HL-60 (cell line): ENCODE data around the gene ARHGAP33.
A peak's percentile ranks its signal among the peaks of the same experiment; 100 is the strongest.

ENCODE experiments used
- DNase-seq, 2 experiments: peaks; one replicate each; pipeline ENCODE4 v3.0.0-alpha.2; 2010 to 2020; ENCODE audit warnings: low read depth in 1 of 2, low spot score in 1 of 2
- H3K27ac ChIP-seq: fragments of 250-450 bp; sonication (Bioruptor Pico); replicated peaks from 2 replicates; pipeline ENCODE4 v1.5.1; 2020; ENCODE audit warnings: mild to moderate bottlenecking, moderate library complexity
- H3K27me3 ChIP-seq: fragments of 250-450 bp; sonication (Bioruptor Pico); 2 replicates; pipeline ENCODE4 v1.5.1; 2021; ENCODE audit warnings: mild to moderate bottlenecking, moderate library complexity; ENCODE audit not compliant: insufficient read depth, poor library complexity, severe bottlenecking
- H3K4me3 ChIP-seq: replicated peaks from 2 replicates; pipeline ENCODE4 v1.5.1; 2011; ENCODE audit warnings: mild to moderate bottlenecking, control low read depth, low read length; ENCODE audit not compliant: insufficient read depth
- GABPA ChIP-seq: IDR thresholded peaks from 2 replicates; pipeline ENCODE4 v1.6.1; 2012; ENCODE audit warnings: low read depth
- POLR2AphosphoS5 ChIP-seq: IDR thresholded peaks from 2 replicates; pipeline ENCODE4 v1.6.1; 2012; ENCODE audit warnings: low read depth
- SPI1 ChIP-seq: IDR thresholded peaks from 2 replicates; pipeline ENCODE4 v1.6.1; 2012; ENCODE audit warnings: low read depth, mild to moderate bottlenecking, borderline replicate concordance
- TF ChIP-seq, protein P1 (sequence below): IDR thresholded peaks from one replicate; pipeline ENCODE4 v1.5.1; 2011; ENCODE audit warnings: low read length, control low read depth, inconsistent platforms; ENCODE audit not compliant: insufficient read depth
- TF ChIP-seq, protein P2 (sequence below): IDR thresholded peaks from 2 replicates; pipeline ENCODE4 v1.6.1; 2012; ENCODE audit warnings: low read depth; ENCODE audit not compliant: insufficient replicate concordance

The ARHGAP33 gene

DNA sequence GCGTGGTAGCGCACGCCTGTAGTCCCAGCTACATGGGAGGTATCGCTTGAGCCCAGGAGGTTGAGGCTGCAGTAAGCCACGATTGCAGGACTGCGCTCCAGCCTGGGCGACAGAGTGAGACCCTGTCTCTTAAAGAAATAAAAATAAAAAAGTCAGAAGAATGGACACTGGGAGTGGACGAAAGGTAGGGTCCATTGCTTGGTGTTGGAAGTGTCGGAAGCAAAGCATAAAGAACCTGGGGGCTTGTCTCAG lies 392 bp upstream of the ARHGAP33 start:
- no peak overlapping the region for H3K27ac ChIP-seq
- H3K27me3 ChIP-seq = no peaks in the 10 kb centered on the region
- DNase-seq = no peak
- peak overlapping the region; percentile 87 for H3K4me3 ChIP-seq
- no peak for TF ChIP-seq GABPA
- no peak for TF ChIP-seq POLR2AphosphoS5
- TF ChIP-seq, protein P1, sequence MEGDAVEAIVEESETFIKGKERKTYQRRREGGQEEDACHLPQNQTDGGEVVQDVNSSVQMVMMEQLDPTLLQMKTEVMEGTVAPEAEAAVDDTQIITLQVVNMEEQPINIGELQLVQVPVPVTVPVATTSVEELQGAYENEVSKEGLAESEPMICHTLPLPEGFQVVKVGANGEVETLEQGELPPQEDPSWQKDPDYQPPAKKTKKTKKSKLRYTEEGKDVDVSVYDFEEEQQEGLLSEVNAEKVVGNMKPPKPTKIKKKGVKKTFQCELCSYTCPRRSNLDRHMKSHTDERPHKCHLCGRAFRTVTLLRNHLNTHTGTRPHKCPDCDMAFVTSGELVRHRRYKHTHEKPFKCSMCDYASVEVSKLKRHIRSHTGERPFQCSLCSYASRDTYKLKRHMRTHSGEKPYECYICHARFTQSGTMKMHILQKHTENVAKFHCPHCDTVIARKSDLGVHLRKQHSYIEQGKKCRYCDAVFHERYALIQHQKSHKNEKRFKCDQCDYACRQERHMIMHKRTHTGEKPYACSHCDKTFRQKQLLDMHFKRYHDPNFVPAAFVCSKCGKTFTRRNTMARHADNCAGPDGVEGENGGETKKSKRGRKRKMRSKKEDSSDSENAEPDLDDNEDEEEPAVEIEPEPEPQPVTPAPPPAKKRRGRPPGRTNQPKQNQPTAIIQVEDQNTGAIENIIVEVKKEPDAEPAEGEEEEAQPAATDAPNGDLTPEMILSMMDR = no peak
- TF ChIP-seq SPI1 = no peak
- TF ChIP-seq, protein P2, sequence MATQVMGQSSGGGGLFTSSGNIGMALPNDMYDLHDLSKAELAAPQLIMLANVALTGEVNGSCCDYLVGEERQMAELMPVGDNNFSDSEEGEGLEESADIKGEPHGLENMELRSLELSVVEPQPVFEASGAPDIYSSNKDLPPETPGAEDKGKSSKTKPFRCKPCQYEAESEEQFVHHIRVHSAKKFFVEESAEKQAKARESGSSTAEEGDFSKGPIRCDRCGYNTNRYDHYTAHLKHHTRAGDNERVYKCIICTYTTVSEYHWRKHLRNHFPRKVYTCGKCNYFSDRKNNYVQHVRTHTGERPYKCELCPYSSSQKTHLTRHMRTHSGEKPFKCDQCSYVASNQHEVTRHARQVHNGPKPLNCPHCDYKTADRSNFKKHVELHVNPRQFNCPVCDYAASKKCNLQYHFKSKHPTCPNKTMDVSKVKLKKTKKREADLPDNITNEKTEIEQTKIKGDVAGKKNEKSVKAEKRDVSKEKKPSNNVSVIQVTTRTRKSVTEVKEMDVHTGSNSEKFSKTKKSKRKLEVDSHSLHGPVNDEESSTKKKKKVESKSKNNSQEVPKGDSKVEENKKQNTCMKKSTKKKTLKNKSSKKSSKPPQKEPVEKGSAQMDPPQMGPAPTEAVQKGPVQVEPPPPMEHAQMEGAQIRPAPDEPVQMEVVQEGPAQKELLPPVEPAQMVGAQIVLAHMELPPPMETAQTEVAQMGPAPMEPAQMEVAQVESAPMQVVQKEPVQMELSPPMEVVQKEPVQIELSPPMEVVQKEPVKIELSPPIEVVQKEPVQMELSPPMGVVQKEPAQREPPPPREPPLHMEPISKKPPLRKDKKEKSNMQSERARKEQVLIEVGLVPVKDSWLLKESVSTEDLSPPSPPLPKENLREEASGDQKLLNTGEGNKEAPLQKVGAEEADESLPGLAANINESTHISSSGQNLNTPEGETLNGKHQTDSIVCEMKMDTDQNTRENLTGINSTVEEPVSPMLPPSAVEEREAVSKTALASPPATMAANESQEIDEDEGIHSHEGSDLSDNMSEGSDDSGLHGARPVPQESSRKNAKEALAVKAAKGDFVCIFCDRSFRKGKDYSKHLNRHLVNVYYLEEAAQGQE = no peak

DNA sequence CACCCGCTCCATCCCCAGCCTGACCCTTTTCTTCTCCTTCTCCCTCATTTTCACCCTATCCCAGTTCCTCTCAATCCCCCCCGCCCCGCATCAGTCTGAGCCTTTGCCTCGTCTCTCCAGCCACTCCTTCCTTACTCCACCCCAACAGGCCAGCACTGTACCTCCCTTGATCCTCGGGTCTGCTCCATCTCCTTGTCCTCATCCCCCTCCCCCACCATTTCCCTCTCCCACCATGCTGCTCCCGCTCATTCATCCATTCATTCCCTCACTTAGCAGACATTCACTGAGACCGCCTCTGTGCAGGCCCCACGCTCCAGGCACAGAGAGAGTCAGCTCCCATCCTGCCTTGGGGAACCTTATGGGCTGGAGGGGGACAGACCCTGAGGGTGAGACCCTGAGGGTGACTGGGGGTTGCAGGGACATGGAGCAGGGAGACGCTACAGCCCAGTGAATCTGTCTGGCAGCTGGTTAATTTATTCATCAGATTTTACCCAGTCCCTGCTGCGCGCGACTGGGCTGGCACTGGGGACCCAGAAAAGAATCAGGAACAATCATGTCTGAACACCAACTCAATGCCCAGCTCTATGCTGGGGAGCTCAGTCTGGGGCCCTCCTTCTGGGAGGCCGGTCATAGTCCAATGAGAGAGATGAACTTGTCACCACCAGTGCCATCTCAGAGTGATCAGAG lies 881 bp downstream of the ARHGAP33 start:
- TF ChIP-seq, protein P2 = no peak
- no peak for TF ChIP-seq SPI1
- no peak for TF ChIP-seq POLR2AphosphoS5
- no peak for TF ChIP-seq GABPA
- TF ChIP-seq, protein P1 = no peak
- no peak for DNase-seq
- H3K27ac ChIP-seq = no peak overlapping the region
- H3K27me3 ChIP-seq = no peaks in the 10 kb centered on the region
- peak overlapping the region; percentile 87 for H3K4me3 ChIP-seq

DNA sequence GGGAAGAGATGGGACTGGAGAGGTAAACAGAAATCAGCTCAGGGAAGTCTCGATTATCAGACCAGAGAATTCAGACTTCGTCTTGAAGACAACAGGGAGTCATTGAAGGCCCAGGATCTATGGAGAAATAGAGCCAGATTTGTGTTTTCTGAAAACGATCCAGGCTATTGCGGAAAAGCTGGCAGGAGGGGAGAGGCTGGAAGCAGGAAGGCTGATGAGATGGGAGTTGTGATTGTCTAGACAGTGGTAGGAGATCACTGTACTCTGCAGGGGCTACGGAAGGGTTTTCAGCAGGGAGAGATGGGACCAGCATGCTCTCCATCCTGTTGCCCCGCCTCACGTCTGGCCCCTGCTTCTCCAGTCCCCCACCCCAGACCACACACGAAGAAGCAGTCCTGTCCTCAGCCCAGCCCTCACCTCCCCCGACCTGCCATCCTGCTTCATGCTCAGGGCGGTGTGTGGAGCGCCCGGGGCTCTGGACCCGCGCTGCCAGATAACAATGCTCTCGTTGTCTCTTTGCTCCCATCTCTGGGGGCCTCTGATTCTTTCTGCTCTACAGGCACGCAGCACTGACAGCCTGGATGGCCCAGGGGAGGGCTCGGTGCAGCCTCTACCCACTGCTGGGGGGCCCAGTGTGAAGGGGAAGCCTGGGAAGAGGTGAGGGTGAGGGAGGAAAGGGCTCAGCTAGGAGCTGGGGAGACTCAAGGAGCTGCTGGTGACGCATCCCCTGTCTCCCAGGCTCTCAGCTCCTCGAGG lies 1.9 kb downstream of the ARHGAP33 start:
- Histone ChIP-seq H3K27me3 (no peaks in the 10 kb centered on the region), H3K27ac (no peak overlapping the region), H3K4me3 (no peak overlapping the region)
- no peak for DNase-seq
- TF ChIP-seq GABPA = no peak
- TF ChIP-seq SPI1 = no peak
- TF ChIP-seq, protein P1 = no peak
- TF ChIP-seq, protein P2 = no peak
- no peak for TF ChIP-seq POLR2AphosphoS5
